Measurements from ENCODE around the gene PRSS27.

Gene PRSS27

GRCh38 chr16:2720064-2720457 lies at the start of gene PRSS27:
PRSS27 (minus strand) TSS chr16:2720224; CDS start chr16:2720160, 64 bp downstream.
- TF ChIP-seq, protein P1, sequence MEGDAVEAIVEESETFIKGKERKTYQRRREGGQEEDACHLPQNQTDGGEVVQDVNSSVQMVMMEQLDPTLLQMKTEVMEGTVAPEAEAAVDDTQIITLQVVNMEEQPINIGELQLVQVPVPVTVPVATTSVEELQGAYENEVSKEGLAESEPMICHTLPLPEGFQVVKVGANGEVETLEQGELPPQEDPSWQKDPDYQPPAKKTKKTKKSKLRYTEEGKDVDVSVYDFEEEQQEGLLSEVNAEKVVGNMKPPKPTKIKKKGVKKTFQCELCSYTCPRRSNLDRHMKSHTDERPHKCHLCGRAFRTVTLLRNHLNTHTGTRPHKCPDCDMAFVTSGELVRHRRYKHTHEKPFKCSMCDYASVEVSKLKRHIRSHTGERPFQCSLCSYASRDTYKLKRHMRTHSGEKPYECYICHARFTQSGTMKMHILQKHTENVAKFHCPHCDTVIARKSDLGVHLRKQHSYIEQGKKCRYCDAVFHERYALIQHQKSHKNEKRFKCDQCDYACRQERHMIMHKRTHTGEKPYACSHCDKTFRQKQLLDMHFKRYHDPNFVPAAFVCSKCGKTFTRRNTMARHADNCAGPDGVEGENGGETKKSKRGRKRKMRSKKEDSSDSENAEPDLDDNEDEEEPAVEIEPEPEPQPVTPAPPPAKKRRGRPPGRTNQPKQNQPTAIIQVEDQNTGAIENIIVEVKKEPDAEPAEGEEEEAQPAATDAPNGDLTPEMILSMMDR (IDR thresholded peaks at IDR 0.05), result no peak

DNA sequence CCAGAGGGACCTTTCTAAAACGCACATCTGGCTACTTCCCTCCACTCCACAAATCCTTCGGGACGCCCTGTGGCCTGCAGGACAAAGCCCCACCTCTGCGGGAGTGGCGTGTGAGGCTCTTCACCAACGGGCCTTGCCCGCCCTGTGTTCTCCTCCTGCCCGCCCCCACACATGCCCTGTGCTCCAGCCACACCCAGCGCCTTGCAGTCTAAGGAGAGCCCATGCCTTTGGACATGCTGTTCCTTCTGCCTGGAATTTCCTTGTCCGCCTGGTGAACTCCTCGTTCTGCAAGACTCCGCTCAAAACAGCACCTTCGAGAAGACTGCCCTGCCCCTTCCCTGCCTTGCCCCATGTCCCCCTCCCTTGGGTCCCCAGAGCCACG lies 49.6 kb upstream of the PRSS27 start:
- TF ChIP-seq, protein P1 (IDR thresholded peaks at IDR 0.05), result no peak

GRCh38 chr16:2769100-2769529 lies 49.1 kb upstream of the PRSS27 start:
- TF ChIP-seq, protein P1 (IDR thresholded peaks at IDR 0.05), result no peak

- TF ChIP-seq, protein P1 (IDR thresholded peaks at IDR 0.05), result no peak
Observed at GRCh38 chr16:2768403-2769089, 48.5 kb upstream of the PRSS27 start.

DNA sequence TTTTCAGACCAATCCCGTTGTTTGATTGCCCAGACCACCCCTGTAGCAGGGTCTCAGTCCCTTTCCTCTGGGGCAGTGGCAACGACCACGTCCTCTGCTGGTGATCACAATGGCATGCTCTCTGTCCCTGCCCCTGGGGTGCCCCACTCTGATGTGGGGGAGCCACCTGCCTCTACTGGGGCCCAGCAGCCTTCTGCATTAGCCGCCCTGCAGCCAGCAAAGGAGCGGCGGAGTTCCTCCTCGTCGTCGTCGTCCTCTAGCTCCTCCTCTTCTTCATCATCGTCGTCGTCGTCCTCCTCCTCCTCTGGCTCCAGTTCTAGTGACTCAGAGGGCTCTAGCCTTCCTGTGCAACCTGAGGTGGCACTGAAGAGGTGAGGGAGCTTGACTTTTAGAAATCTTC lies 47.9 kb upstream of the PRSS27 start:
- TF ChIP-seq, protein P1 (IDR thresholded peaks at IDR 0.05), result no peak

GRCh38 chr16:2767140-2767731 lies 47.2 kb upstream of the PRSS27 start:
- TF ChIP-seq, protein P1 (IDR thresholded peaks at IDR 0.05), result no peak

GRCh38 chr16:2766430-2767139 lies 46.6 kb upstream of the PRSS27 start:
- TF ChIP-seq, protein P1 (IDR thresholded peaks at IDR 0.05), result no peak

Data from LNCAP (cell line).